K562 (cell line): ENCODE measurements around the gene ARID3A. TPM values are rescaled to one million over a fixed set of nuclear protein-coding genes. Genes with fewer than 3 reads are reported as not detected.
A peak's percentile ranks its signal among the peaks of the same experiment; 100 is the strongest.

Experiments used
- DACH1 ChIP-seq: fragments of 450-650 bp; IDR thresholded peaks from 2 replicates; pipeline ENCODE4 v1.6.1; 2018; ENCODE audit not compliant: partially characterized antibody
- FOXK2 ChIP-seq, 2 experiments: fragments of 450-650 bp; IDR thresholded peaks in 1 of 2; conservative IDR thresholded peaks in 1 of 2; 2 replicates each; pipeline ENCODE4 v1.6.1; 2016; ENCODE audit warnings: low read depth in 2 of 2, mild to moderate bottlenecking in 1 of 2
- HDAC1 ChIP-seq, 2 experiments: fragments of 450-650 bp; IDR thresholded peaks; 2 replicates each; pipeline ENCODE4 v1.6.1; 2016 to 2017; ENCODE audit warnings: inconsistent platforms in 1 of 2, mild to moderate bottlenecking in 1 of 2, moderate library complexity in 1 of 2
- NR2C2 ChIP-seq, 2 experiments: fragments of 200-800 bp in 1 of 2; sonication (Bioruptor generic) in 1 of 2; sonication (generic) in 1 of 2; formaldehyde crosslinking in 1 of 2; IDR thresholded peaks; 2 replicates each; pipeline versions ENCODE4 v1.6.1 to v1.8.0; 2016 to 2022; ENCODE audit warnings: mild to moderate bottlenecking in 1 of 2, missing compliant biosample characterization in 1 of 2, missing genetic modification characterization in 1 of 2, missing genetic modification reagents in 1 of 2
- PHF21A ChIP-seq: fragments of 450-650 bp; IDR thresholded peaks from 2 replicates; pipeline ENCODE4 v1.6.1; 2017; ENCODE audit warnings: low read depth, borderline replicate concordance
- PHF8 ChIP-seq: fragments of 200-600 bp; sonication (generic); IDR thresholded peaks from 2 replicates; pipeline ENCODE4 v1.6.1; 2012; ENCODE audit warnings: mixed run types, mild to moderate bottlenecking, inconsistent platforms, low read length, moderate library complexity, borderline replicate concordance
- PML ChIP-seq: IDR thresholded peaks from 2 replicates; pipeline ENCODE4 v1.6.1; 2012; ENCODE audit warnings: low read length, inconsistent platforms
- PRPF4 ChIP-seq: fragments of 200-400 bp; formaldehyde crosslinking; IDR thresholded peaks from one replicate; pipeline ENCODE4 v1.6.1; 2017; ENCODE audit warnings: low read length, low read depth, mild to moderate bottlenecking; ENCODE audit not compliant: insufficient read depth, poor library complexity, severe bottlenecking
- RBM15 ChIP-seq: fragments of 200-400 bp; formaldehyde crosslinking; IDR thresholded peaks from 2 replicates; pipeline ENCODE4 v1.6.1; 2018; ENCODE audit warnings: mild to moderate bottlenecking, low read length, moderate library complexity; ENCODE audit not compliant: insufficient read depth
- TCF7 ChIP-seq: sonication (generic); IDR thresholded peaks from 2 replicates; pipeline ENCODE4 v1.6.1; 2016; ENCODE audit warnings: antibody characterized with exemption, borderline replicate concordance
- TRIM25 ChIP-seq: fragments of 450-650 bp; IDR thresholded peaks from 2 replicates; pipeline ENCODE4 v1.7.0; 2016; ENCODE audit warnings: borderline replicate concordance
- ZBED1 ChIP-seq: IDR thresholded peaks from 2 replicates; pipeline ENCODE4 v1.6.1; 2014
- ZFP30 ChIP-seq: fragments of 250-450 bp; sonication (Bioruptor Pico); IDR thresholded peaks from 2 replicates; pipeline ENCODE4 v1.8.0; 2022; ENCODE audit warnings: moderate library complexity, mild to moderate bottlenecking, inconsistent platforms, borderline replicate concordance
- ZKSCAN8 ChIP-seq: fragments of 200-800 bp; sonication (Bioruptor generic); IDR thresholded peaks from 2 replicates; pipeline ENCODE4 v1.6.1; 2016; ENCODE audit warnings: missing genetic modification characterization, missing compliant biosample characterization
- ZNF184 ChIP-seq: sonication (generic); formaldehyde crosslinking; IDR thresholded peaks from 2 replicates; pipeline ENCODE4 v1.5.0; 2020; ENCODE audit warnings: missing genetic modification reagents
- polyA plus RNA-seq, 8 experiments: library from polyadenylated mRNA; depleted of rRNA in 4 of 8; stranded (reverse) in 5 of 8; unstranded in 3 of 8; fragments of >200 nt; fragmentation: Nextera tagmentation in 2 of 8; fragmentation: Illumina TruSeq in 1 of 8; extraction: Ambion mirVana in 2 of 8; extraction: Trizol in 1 of 8; gene quantifications; 2 replicates each; pipeline versions ENCODE4 v1.2.1 to v1.2.3, GENCODE V29; 2011 to 2014; ENCODE audit warnings: inconsistent platforms in 1 of 8, missing spikeins in 1 of 8
- total RNA-seq, 7 experiments: library from RNA; depleted of rRNA in 6 of 7; stranded (reverse); fragments of >200 nt in 6 of 7; fragmentation: Illumina TruSeq in 2 of 7; extraction: Trizol in 2 of 7; gene quantifications; 2 replicates each; pipeline versions ENCODE4 v1.2.1 to v1.2.3, GENCODE V29; 2011 to 2021; ENCODE audit warnings: low replicate concordance in 1 of 7
- TF ChIP-seq, protein P1 (sequence below): sonication (generic); formaldehyde crosslinking; IDR thresholded peaks from 2 replicates; pipeline ENCODE4 v1.8.1; 2023; ENCODE audit warnings: mild to moderate bottlenecking, missing genetic modification reagents
- TF ChIP-seq, protein P2 (sequence below): fragments of 450-650 bp; formaldehyde crosslinking; IDR thresholded peaks from 2 replicates; pipeline ENCODE4 v1.4.0; 2022; ENCODE audit warnings: missing genetic modification characterization
- TF ChIP-seq, protein P3 (sequence below), 2 experiments: fragments of 150-350 bp in 1 of 2; IDR thresholded peaks; 2 replicates each; pipeline ENCODE4 v1.6.1; 2012 to 2016; ENCODE audit warnings: low read depth in 2 of 2, low read length in 2 of 2, mild to moderate bottlenecking in 1 of 2, moderate library complexity in 1 of 2

The ARID3A gene
- total and polyA plus RNA-seq, 9 of the 15 experiments (the other 6 are each of a cell fraction or from before 2014, with no cell fraction given), result 1.4 to 118 (median 31.2) TPM

GRCh38 chr19:907183-907853 is 18.5 kb upstream of the ARID3A start (continued):
- TF ChIP-seq, protein P1, sequence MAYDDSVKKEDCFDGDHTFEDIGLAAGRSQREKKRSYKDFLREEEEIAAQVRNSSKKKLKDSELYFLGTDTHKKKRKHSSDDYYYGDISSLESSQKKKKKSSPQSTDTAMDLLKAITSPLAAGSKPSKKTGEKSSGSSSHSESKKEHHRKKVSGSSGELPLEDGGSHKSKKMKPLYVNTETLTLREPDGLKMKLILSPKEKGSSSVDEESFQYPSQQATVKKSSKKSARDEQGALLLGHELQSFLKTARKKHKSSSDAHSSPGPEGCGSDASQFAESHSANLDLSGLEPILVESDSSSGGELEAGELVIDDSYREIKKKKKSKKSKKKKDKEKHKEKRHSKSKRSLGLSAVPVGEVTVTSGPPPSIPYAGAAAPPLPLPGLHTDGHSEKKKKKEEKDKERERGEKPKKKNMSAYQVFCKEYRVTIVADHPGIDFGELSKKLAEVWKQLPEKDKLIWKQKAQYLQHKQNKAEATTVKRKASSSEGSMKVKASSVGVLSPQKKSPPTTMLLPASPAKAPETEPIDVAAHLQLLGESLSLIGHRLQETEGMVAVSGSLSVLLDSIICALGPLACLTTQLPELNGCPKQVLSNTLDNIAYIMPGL (CRISPR knock-in tag), result no peak
- TF ChIP-seq PHF21A (peak; percentile 81), FOXK2 (conservative IDR thresholded peaks at IDR 0.05 in 1 of 2, IDR thresholded peaks at IDR 0.05 in 1 of 2; ENCODE audit: low read depth in 2 of 2) (peak in 1 of 2 experiments; percentile 8; a peak in 1 of 4 replicates), PRPF4 (no peak), RBM15 (no peak), TRIM25 (no peak), PHF8 (peak; percentile 24; the same call in 1 of the 2 replicates), HDAC1 (IDR thresholded peaks at IDR 0.05) (peak in 1 of 2 experiments; percentile 85; a peak in 2 of 4 replicates), PML (peak; percentile 85), DACH1 (peak; percentile 89), ZKSCAN8 (CRISPR knock-in tag) (peak; percentile 35; the same call in 1 of the 2 replicates), ZBED1 (0 out of 2 replicates have a peak, but pooled peaks have one; percentile 62), ZFP30 (no peak), NR2C2 (CRISPR knock-in tag; IDR thresholded peaks at IDR 0.05) (no peak), NR2C2 (tag; IDR thresholded peaks at IDR 0.05) (no peak; the same call in 1 of the 2 replicates), ZNF184 (CRISPR knock-in tag) (no peak), TCF7 (no peak)
- TF ChIP-seq, protein P2, sequence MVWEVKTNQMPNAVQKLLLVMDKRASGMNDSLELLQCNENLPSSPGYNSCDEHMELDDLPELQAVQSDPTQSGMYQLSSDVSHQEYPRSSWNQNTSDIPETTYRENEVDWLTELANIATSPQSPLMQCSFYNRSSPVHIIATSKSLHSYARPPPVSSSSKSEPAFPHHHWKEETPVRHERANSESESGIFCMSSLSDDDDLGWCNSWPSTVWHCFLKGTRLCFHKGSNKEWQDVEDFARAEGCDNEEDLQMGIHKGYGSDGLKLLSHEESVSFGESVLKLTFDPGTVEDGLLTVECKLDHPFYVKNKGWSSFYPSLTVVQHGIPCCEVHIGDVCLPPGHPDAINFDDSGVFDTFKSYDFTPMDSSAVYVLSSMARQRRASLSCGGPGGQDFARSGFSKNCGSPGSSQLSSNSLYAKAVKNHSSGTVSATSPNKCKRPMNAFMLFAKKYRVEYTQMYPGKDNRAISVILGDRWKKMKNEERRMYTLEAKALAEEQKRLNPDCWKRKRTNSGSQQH, result no peak
- TF ChIP-seq, protein P3, sequence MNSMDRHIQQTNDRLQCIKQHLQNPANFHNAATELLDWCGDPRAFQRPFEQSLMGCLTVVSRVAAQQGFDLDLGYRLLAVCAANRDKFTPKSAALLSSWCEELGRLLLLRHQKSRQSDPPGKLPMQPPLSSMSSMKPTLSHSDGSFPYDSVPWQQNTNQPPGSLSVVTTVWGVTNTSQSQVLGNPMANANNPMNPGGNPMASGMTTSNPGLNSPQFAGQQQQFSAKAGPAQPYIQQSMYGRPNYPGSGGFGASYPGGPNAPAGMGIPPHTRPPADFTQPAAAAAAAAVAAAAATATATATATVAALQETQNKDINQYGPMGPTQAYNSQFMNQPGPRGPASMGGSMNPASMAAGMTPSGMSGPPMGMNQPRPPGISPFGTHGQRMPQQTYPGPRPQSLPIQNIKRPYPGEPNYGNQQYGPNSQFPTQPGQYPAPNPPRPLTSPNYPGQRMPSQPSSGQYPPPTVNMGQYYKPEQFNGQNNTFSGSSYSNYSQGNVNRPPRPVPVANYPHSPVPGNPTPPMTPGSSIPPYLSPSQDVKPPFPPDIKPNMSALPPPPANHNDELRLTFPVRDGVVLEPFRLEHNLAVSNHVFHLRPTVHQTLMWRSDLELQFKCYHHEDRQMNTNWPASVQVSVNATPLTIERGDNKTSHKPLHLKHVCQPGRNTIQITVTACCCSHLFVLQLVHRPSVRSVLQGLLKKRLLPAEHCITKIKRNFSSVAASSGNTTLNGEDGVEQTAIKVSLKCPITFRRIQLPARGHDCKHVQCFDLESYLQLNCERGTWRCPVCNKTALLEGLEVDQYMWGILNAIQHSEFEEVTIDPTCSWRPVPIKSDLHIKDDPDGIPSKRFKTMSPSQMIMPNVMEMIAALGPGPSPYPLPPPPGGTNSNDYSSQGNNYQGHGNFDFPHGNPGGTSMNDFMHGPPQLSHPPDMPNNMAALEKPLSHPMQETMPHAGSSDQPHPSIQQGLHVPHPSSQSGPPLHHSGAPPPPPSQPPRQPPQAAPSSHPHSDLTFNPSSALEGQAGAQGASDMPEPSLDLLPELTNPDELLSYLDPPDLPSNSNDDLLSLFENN (IDR thresholded peaks at IDR 0.05; ENCODE audit: low read depth in 2 of 2, low read length in 2 of 2), result peak in 1 of 2 experiments; percentile 95; a peak in 2 of 4 replicates
